Kidney epithelial cell (primary cell): ENCODE results near the gene C19orf33. TPM values are rescaled to one million over a fixed set of nuclear protein-coding genes. Genes with fewer than 3 reads are reported as not detected.

Source experiments
- DNase-seq: peaks from one replicate; pipeline ENCODE4 v3.0.0-alpha.2; 2010; ENCODE audit warnings: low read depth
- H3K27me3 ChIP-seq: 2 replicates; pipeline ENCODE4 v1.6.0; 2011; ENCODE audit warnings: low read length; ENCODE audit not compliant: control insufficient read depth, insufficient read depth
- H3K36me3 ChIP-seq: 2 replicates; pipeline ENCODE4 v1.5.1; 2011; ENCODE audit warnings: low read length; ENCODE audit not compliant: control insufficient read depth, insufficient read depth
- H3K4me3 ChIP-seq: 2 replicates; pipeline ENCODE4 v1.5.1; 2011; ENCODE audit warnings: low read depth, mild to moderate bottlenecking, control low read depth, low read length
- CTCF ChIP-seq: IDR thresholded peaks from 2 replicates; pipeline ENCODE4 v1.5.1; 2011; ENCODE audit warnings: mild to moderate bottlenecking, moderate library complexity, low read length, control low read depth, inconsistent platforms; ENCODE audit not compliant: insufficient read depth, poor library complexity, severe bottlenecking
- total RNA-seq: library from RNA; depleted of rRNA; stranded (reverse); fragments of >200 nt; gene quantifications from 2 replicates; pipeline ENCODE4 v1.2.3, GENCODE V29; 2015

C19orf33 gene
- total RNA-seq, 1 donor from 2014 or later, result 300 TPM

DNA sequence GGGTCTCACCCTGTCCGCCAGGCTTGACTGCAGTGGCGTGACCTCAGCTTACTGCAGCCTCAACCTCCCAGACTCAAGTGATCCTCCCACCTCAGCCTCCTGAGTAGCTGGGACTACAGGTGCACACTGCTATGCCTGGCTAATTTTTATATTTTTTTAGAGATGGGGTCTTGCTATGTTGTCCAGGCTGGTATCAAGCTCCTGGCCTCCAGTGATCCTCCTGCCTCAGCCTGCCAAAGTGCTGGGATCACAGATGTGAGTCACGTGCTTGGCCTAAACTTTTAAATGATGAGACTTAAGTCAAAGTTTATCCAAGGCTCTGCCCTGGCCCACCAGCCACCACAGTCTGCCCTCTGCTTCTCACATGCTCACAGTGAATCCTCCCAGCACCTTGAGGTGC lies 2.2 kb downstream of the C19orf33 start:
- no peak overlapping the region for H3K4me3 ChIP-seq
- DNase-seq, result no peak
- TF ChIP-seq CTCF, result no peak
- H3K36me3 ChIP-seq, result no peaks in the 10 kb centered on the region
- no peaks in the 10 kb centered on the region for H3K27me3 ChIP-seq

- DNase-seq, result no peak
- Histone ChIP-seq H3K4me3 (no peak overlapping the region), H3K27me3 (no peaks in the 10 kb centered on the region), H3K36me3 (no peaks in the 10 kb centered on the region)
- TF ChIP-seq CTCF, result no peak
Observed at GRCh38 chr19:38307076-38307475, 3.0 kb downstream of the C19orf33 start.

DNA sequence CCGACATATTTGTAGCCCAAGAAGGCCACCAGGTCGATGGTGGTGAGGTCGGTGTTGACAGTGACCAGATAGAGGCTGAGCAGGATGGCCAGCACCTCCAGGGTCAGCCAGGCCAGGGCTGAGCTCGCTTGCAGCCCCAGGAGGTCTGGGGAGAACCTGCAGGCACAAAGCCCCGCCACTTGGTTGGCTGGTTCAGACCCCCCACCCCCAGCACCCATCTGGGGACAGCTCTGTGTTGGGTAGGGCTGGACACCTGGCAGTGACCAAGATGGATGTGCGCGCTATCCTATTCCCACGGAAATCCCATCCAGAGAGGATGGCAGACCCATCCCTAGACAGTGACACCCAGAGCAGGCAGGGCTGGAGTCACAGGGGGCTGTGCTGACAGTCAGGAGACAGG lies 3.5 kb downstream of the C19orf33 start:
- no peak overlapping the region for H3K4me3 ChIP-seq
- DNase-seq, result no peak
- no peaks in the 10 kb centered on the region for H3K36me3 ChIP-seq
- no peaks in the 10 kb centered on the region for H3K27me3 ChIP-seq
- TF ChIP-seq CTCF, result no peak

GRCh38 chr19:38308006-38308766 lies 4.1 kb downstream of the C19orf33 start:
- TF ChIP-seq CTCF, result no peak
- DNase-seq, result no peak
- Histone ChIP-seq H3K27me3 (no peaks in the 10 kb centered on the region), H3K36me3 (no peaks in the 10 kb centered on the region), H3K4me3 (no peak overlapping the region)

DNA sequence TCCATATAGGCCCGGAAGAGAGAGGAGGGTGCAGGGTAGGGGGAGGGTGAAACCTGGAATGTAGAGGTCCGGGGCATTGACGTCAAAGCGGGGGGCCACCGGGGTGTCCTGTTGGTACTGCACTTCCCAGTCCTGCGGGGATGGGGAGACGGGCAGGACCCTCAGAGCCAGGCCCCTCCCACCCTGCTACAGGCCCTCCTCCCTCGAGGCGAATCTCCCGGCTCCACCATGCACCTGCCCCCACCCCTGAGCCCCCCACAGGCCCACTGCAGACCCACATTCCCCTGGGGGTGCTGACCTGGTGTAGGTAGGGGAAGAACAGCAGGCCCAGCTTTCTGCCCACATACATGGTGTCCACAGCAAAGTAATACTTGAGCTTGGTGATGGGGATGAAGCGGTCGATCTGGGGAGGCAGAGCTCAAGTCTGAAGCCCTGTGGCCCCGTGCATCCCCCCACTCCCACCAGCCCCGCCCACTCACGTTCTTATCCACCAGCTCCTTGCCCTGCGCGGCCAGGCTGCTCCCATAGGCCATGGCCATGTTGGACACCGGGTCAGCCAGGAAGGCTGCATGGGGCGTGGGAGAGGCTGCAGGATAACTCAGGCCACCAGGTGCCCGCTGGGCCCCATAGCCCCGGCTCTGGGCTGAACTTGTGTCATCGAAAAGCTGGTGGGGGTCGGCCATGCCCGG lies 5.0 kb downstream of the C19orf33 start:
- Histone ChIP-seq H3K36me3 (no peaks in the 10 kb centered on the region), H3K27me3 (no peaks in the 10 kb centered on the region), H3K4me3 (no peak overlapping the region)
- no peak for DNase-seq
- TF ChIP-seq CTCF, result no peak
